H7 (cell line): ENCODE measurements around the gene CBX7. TPM values are rescaled to one million over a fixed set of nuclear protein-coding genes. Genes with fewer than 3 reads are reported as not detected.
A peak's percentile ranks its signal among the peaks of the same experiment; 100 is the strongest.
"Not testable (repeated sequence)": the region's sequence is repeated elsewhere in the genome, so short reads cannot be mapped to it uniquely, and the experiment has no call there.

Experiments used
- DNase-seq: peaks from one replicate; pipeline ENCODE4 v3.0.0; 2012
- H3K27me3 ChIP-seq: 2 replicates; pipeline ENCODE4 v1.6.0; 2011; ENCODE audit warnings: mild to moderate bottlenecking, low read length; ENCODE audit not compliant: control insufficient read depth, insufficient read depth
- H3K36me3 ChIP-seq: replicated peaks from 2 replicates; pipeline ENCODE4 v1.5.1; 2011; ENCODE audit warnings: low read length; ENCODE audit not compliant: control insufficient read depth, insufficient read depth
- H3K4me3 ChIP-seq: 2 replicates; pipeline ENCODE4 v1.5.1; 2011; ENCODE audit warnings: low read depth, mild to moderate bottlenecking, control low read depth, low read length, moderate library complexity; ENCODE audit not compliant: insufficient read depth
- total RNA-seq: library from RNA; depleted of rRNA; stranded (reverse); fragments of >200 nt; shearing (Covaris generic); gene quantifications from 2 replicates; pipeline ENCODE4 v1.2.3, GENCODE V29; 2014

The CBX7 gene
- total RNA-seq, 1 experiment from 2014 or later, result 4.5 TPM

DNA sequence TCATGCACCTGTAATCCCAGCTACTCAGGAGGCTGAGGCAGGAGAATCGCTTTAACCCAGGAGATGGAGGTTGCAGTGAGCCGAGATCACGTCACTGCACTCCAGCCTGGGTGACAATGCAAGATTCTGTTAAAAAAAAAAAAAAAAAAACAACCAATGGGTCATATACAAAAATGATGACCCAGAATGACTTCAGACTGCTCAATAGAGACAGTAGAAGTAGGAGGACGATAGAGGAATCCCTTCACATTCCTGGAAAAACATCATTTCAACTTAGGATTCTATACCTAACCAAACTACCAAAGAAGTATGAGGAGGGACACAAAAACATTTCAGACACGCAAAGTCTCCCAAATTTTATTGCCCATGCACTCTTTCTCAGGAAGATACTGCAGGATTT lies 14.1 kb upstream of the CBX7 start:
- Histone ChIP-seq H3K4me3 (no peak overlapping the region), H3K36me3 (no peaks in the 10 kb centered on the region)

DNA sequence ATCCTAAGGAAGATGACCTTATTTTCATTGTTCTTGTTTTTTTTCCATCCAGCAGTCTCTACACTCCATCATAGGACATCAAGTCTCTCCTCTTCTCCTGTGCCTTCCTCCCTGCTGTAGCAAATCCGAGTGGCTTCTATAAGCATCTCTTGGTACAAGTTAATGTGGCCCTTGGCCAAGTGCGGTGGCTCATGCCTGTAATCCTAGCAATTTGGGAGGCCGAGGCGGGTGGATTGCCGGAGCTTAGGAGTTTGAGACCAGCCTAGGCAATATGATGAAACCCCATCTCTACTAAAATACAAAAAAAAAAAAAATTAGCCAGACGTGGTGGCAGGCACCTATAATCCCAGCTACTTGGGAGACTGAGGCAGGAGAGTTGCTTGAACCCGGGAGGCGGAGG lies 3.6 kb upstream of the CBX7 start:
- peaks cover 23% of the 10 kb centered on the region for H3K27me3 ChIP-seq
- not testable (repeated sequence) for H3K36me3 ChIP-seq, DNase-seq, H3K4me3 ChIP-seq

More for the DNA sequence above, 14.1 kb upstream of the CBX7 start:
- no peaks in the 10 kb centered on the region for H3K27me3 ChIP-seq
- DNase-seq, result no peak

GRCh38 chr22:39155421-39155820 lies 2.9 kb upstream of the CBX7 start:
- H3K27me3 ChIP-seq, result peaks cover 23% of the 10 kb centered on the region

DNA sequence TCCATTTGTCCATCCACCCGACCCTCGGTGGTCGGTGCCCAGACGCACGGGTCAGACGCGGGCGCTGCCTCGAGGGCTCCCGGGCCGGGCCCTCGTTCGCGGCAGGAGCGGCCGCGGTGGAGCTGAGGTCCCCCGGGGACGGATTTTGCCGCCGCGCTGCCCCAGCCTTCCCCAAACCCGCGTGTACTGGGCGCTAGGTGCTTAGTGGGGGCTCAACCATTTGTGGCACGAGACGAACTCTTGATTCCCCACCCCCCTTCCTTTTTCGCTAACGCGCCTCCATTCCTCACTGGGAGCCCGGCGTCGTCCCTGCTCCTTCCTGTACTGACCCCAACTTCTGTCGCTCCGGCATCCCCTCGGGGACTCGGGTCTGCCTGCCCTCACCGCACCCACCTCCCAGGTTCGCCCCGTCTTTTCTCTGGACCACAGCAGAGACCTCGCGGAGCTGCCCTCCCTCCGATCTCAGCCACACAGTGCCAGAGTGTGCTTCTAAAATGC lies 789 bp upstream of the CBX7 start:
- peak; percentile 71 for DNase-seq

More at GRCh38 chr22:39155421-39155820, 2.9 kb upstream of the CBX7 start:
- Histone ChIP-seq H3K4me3 (no peak overlapping the region), H3K36me3 (no peaks in the 10 kb centered on the region)
- no peak for DNase-seq

DNA sequence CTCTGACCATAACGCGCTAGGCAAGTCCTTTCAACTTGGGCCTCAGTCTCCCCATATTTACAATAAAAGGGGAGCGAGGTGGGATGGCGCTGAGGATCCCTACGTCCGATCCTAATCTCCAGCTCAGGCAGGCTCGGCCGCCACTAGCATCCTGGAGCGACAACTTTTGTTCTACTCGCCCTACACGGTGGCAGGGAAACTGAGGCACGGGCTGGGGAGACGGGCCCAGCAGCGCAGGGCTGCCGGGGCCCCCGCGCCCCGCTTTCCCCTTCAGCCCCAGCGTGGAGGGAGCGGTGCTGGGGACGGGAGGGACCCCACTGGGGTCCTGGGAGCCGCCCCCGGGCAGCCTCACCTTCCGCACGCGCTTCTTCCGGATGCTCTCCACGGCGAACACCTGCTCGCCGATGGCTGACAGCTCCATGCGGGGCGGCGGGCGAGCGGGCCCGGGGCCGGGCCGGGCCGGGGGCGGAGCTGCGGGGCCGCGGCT lies 413 bp downstream of the CBX7 start:
- DNase-seq, result no peak
- H3K27me3 ChIP-seq, result peaks cover 23% of the 10 kb centered on the region
- no peaks in the 10 kb centered on the region; the same call in 1 of the 2 replicates for H3K36me3 ChIP-seq
- peak overlapping the region; percentile 63 for H3K4me3 ChIP-seq

More for the DNA sequence above, 789 bp upstream of the CBX7 start:
- Histone ChIP-seq H3K36me3 (no peaks in the 10 kb centered on the region; the same call in 1 of the 2 replicates), H3K4me3 (peak overlapping the region; percentile 74), H3K27me3 (peaks cover 23% of the 10 kb centered on the region)

DNA sequence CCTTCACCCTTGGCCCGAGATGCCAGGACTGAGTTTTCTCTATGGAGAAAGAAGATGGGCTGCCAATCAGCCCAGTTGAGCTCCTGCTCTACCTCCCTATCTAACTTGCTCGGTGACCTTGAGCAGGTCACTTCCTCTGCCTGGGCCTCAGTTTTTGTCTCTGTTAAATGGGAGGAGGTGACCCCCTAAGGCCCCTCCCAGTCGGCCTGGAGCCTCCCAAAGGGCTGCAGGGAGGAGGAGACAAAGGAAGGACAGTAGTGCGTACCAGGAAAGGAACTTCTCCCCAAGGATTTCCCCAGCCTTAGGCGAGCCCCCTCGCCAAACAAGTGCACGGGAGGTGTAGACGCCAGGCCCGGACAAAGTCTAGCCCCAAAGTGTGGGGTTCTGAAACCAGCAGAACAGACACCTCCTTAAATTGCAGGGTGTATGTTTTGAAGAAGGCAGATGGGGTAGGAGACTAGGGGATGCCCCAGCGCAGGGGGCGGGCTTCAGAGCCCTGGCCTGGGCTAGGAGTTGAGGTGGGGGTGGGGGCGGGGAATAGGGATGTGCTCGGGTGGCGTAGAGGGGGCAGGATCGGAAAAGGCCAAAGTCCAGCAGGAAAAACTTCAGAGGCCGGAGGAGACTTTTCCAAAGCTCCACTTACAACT lies 1.0 kb downstream of the CBX7 start:
- H3K27me3 ChIP-seq, result peaks cover 23% of the 10 kb centered on the region
- no peaks in the 10 kb centered on the region; the same call in 1 of the 2 replicates for H3K36me3 ChIP-seq
- H3K4me3 ChIP-seq, result no peak overlapping the region
- DNase-seq, result peak; percentile 73

DNA sequence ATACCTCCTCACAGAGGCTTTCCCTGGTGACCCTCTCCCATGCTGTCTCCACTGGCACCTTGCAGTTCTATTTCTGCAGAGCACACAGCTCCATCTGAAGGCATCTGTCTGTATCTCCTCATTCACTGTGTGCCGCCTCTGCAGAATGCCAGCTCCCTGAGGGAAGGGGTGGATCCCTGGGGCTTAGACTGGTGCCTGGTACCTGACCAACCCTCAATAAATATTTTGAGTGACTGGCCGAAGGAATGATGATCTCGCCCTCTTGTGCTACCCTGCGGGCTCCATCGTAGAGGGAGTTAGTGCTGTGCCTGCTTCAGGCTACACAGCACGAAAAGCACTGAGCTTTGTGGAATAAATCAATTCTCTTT lies 1.6 kb downstream of the CBX7 start:
- Histone ChIP-seq H3K27me3 (peaks cover 23% of the 10 kb centered on the region), H3K4me3 (no peak overlapping the region)
- no peak for DNase-seq

DNA sequence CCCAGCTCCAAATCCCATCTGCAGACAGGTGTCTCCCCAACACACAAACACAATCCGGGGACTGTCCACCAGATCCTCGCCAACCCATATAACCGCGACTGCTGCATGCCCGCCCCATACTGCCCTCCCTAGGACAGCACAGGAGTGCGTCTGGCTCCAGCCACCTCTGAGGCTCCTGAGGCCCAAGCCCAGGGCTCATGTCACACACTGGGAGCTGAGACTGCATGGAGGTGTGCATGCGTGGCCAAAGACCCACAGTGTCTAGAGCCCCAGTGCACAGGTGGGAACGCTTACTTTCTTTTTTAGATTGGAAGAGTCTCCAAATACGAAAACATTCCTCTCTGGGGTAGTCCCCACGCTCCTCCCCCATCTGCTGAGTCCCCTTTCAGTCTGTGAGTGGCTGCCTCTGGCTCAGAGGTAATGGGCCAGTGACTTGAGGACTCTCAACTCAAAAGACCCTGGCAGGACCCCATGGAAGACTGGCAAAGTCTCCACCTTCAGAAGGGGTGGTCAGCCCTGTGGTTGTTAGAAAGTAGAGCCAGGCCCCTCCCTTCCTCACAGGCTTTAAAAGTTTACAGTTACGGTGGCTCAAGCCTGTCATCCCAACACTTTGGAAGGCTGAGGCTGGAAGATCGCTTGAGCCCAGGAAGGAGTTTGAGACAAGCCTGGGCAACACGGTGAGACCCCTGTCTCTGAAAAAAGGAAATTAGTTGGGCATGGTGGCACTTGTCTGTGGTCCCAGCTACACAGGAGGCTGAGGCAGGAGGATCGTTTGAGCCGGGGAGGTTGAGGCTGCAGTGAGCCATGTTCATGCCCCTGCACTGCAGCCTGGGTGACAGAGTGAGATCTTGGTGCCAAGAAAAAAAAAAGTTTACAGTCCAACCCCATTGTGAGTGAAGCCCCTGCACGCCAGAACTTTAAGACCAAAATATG lies 2.3 kb downstream of the CBX7 start:
- Histone ChIP-seq H3K4me3 (no peak overlapping the region), H3K36me3 (no peaks in the 10 kb centered on the region; the same call in 1 of the 2 replicates), H3K27me3 (peaks cover 23% of the 10 kb centered on the region)
- DNase-seq, result peak; percentile 73

More for the DNA sequence above, 1.6 kb downstream of the CBX7 start:
- no peaks in the 10 kb centered on the region; the same call in 1 of the 2 replicates for H3K36me3 ChIP-seq

GRCh38 chr22:39148727-39149535 lies 3.5 kb downstream of the CBX7 start:
- Histone ChIP-seq H3K27me3 (peaks cover 16% of the 10 kb centered on the region), H3K4me3 (no peak overlapping the region), H3K36me3 (no peaks in the 10 kb centered on the region; the same call in 1 of the 2 replicates)
- peak; percentile 93 for DNase-seq

GRCh38 chr22:39148026-39148726 lies 4.3 kb downstream of the CBX7 start:
- Histone ChIP-seq H3K4me3 (no peak overlapping the region), H3K36me3 (no peaks in the 10 kb centered on the region; the same call in 1 of the 2 replicates), H3K27me3 (peaks cover 8% of the 10 kb centered on the region)
- DNase-seq, result peak; percentile 40

- H3K27me3 ChIP-seq, result peaks cover 4% of the 10 kb centered on the region; the same call in 1 of the 2 replicates
- H3K36me3 ChIP-seq, result no peaks in the 10 kb centered on the region; the same call in 1 of the 2 replicates
- no peak for DNase-seq
- H3K4me3 ChIP-seq, result no peak overlapping the region
Measured at GRCh38 chr22:39147335-39148025, 5.0 kb downstream of the CBX7 start.

GRCh38 chr22:39146256-39147101 lies 6.0 kb downstream of the CBX7 start:
- DNase-seq, result no peak
- Histone ChIP-seq H3K4me3 (no peak overlapping the region), H3K36me3 (no peaks in the 10 kb centered on the region; the same call in 1 of the 2 replicates)

More at GRCh38 chr22:39146256-39147101, 6.0 kb downstream of the CBX7 start:
- no peaks in the 10 kb centered on the region; the same call in 1 of the 2 replicates for H3K27me3 ChIP-seq
